ENCODE data around the gene EPHA10.

Gene EPHA10

DNA sequence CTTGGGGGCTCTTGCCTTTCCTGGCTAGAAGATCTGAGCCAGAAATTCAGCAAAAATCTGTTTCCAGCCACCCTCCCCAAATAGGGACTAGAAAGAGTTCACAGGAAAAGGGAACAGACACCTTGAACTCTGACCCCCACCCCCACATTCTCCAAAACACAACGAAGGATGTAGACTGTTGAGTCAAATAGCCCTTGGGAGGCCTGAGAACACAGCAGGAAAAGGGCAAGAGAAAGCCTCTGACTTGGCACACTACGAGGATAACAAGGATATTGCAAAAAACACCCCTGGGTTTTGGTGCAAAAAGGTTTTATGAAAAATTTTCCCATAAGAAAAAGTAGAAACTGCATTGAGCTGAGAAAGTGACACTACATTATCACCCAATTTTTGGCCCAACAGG, 45.0 kb upstream of the EPHA10 start:
- TF ChIP-seq, protein P1, sequence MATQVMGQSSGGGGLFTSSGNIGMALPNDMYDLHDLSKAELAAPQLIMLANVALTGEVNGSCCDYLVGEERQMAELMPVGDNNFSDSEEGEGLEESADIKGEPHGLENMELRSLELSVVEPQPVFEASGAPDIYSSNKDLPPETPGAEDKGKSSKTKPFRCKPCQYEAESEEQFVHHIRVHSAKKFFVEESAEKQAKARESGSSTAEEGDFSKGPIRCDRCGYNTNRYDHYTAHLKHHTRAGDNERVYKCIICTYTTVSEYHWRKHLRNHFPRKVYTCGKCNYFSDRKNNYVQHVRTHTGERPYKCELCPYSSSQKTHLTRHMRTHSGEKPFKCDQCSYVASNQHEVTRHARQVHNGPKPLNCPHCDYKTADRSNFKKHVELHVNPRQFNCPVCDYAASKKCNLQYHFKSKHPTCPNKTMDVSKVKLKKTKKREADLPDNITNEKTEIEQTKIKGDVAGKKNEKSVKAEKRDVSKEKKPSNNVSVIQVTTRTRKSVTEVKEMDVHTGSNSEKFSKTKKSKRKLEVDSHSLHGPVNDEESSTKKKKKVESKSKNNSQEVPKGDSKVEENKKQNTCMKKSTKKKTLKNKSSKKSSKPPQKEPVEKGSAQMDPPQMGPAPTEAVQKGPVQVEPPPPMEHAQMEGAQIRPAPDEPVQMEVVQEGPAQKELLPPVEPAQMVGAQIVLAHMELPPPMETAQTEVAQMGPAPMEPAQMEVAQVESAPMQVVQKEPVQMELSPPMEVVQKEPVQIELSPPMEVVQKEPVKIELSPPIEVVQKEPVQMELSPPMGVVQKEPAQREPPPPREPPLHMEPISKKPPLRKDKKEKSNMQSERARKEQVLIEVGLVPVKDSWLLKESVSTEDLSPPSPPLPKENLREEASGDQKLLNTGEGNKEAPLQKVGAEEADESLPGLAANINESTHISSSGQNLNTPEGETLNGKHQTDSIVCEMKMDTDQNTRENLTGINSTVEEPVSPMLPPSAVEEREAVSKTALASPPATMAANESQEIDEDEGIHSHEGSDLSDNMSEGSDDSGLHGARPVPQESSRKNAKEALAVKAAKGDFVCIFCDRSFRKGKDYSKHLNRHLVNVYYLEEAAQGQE (IDR thresholded peaks at IDR 0.05; ENCODE audit: insufficient read depth in 1 of 2, low read depth in 2 of 2, low read length in 2 of 2): no peak
- no peak for TF ChIP-seq TAF1 (IDR thresholded peaks at IDR 0.05; ENCODE audit: borderline replicate concordance, insufficient read depth, low read length)
- no peak for TF ChIP-seq SIN3A (IDR thresholded peaks at IDR 0.05; ENCODE audit: borderline replicate concordance, insufficient read depth, low read length)
- no peak for TF ChIP-seq POLR2AphosphoS5 (IDR thresholded peaks at IDR 0.05; ENCODE audit: low read depth, low read length)
- no peak for TF ChIP-seq FOXP2 (optimal IDR thresholded peaks at IDR 0.05; ENCODE audit: borderline replicate concordance, extremely low read depth, extremely low read length, insufficient read depth)

- TF ChIP-seq, protein P1 (IDR thresholded peaks at IDR 0.05; ENCODE audit: insufficient read depth in 1 of 2, low read depth in 2 of 2, low read length in 2 of 2): no peak
- TF ChIP-seq FOXP2 (optimal IDR thresholded peaks at IDR 0.05; ENCODE audit: borderline replicate concordance, extremely low read depth, extremely low read length, insufficient read depth): no peak
- no peak for TF ChIP-seq TAF1 (IDR thresholded peaks at IDR 0.05; ENCODE audit: borderline replicate concordance, insufficient read depth, low read length)
- TF ChIP-seq SIN3A (IDR thresholded peaks at IDR 0.05; ENCODE audit: borderline replicate concordance, insufficient read depth, low read length): no peak
- no peak for TF ChIP-seq POLR2AphosphoS5 (IDR thresholded peaks at IDR 0.05; ENCODE audit: low read depth, low read length)
Observed at GRCh38 chr1:37808369-37809319, 43.7 kb upstream of the EPHA10 start.

GRCh38 chr1:37807555-37808368, 42.8 kb upstream of the EPHA10 start, which contains the start of the genes C1orf122 and YRDC:
TSS of gene C1orf122 (plus strand) at chr1:37807790. CDS start at chr1:37808405, 615 bp downstream.
TSS of gene YRDC (minus strand) at chr1:37808208. CDS start at chr1:37808180, 28 bp downstream.
- TF ChIP-seq, protein P1 (IDR thresholded peaks at IDR 0.05; ENCODE audit: insufficient read depth in 1 of 2, low read depth in 2 of 2, low read length in 2 of 2): no peak
- TF ChIP-seq SIN3A (IDR thresholded peaks at IDR 0.05; ENCODE audit: borderline replicate concordance, insufficient read depth, low read length): no peak; the same call in 1 of the 2 replicates
- peak; percentile 70 for TF ChIP-seq POLR2AphosphoS5 (IDR thresholded peaks at IDR 0.05; ENCODE audit: low read depth, low read length)
- TF ChIP-seq TAF1 (IDR thresholded peaks at IDR 0.05; ENCODE audit: borderline replicate concordance, insufficient read depth, low read length): peak; percentile 79; the same call in 1 of the 2 replicates
- peak; percentile 61 for TF ChIP-seq FOXP2 (optimal IDR thresholded peaks at IDR 0.05; ENCODE audit: borderline replicate concordance, extremely low read depth, extremely low read length, insufficient read depth)

- no peak for TF ChIP-seq TAF1 (IDR thresholded peaks at IDR 0.05; ENCODE audit: borderline replicate concordance, insufficient read depth, low read length)
- TF ChIP-seq, protein P1 (IDR thresholded peaks at IDR 0.05; ENCODE audit: insufficient read depth in 1 of 2, low read depth in 2 of 2, low read length in 2 of 2): no peak
- no peak for TF ChIP-seq FOXP2 (optimal IDR thresholded peaks at IDR 0.05; ENCODE audit: borderline replicate concordance, extremely low read depth, extremely low read length, insufficient read depth)
- TF ChIP-seq SIN3A (IDR thresholded peaks at IDR 0.05; ENCODE audit: borderline replicate concordance, insufficient read depth, low read length): no peak
- no peak; the same call in 1 of the 2 replicates for TF ChIP-seq POLR2AphosphoS5 (IDR thresholded peaks at IDR 0.05; ENCODE audit: low read depth, low read length)
Observed at GRCh38 chr1:37807220-37807554, 42.3 kb upstream of the EPHA10 start.

Data from PFSK-1 (cell line).